Glutamatergic neuron (in vitro differentiated cells): ENCODE data around the gene SLIRP. TPM values are rescaled to one million over a fixed set of nuclear protein-coding genes. Genes with fewer than 3 reads are reported as not detected.

Experiments used
- DNase-seq: peaks from one replicate; pipeline ENCODE4 v3.0.0; 2022
- H3K27ac Mint-ChIP-seq: one replicate; pipeline ENCODE4 v1.8.0; 2020; ENCODE audit warnings: mild to moderate bottlenecking, mixed read lengths, inconsistent platforms; ENCODE audit not compliant: unreplicated experiment
- H3K27me3 Mint-ChIP-seq: one replicate; pipeline ENCODE4 v1.8.0; 2020; ENCODE audit warnings: mild to moderate bottlenecking, moderate library complexity, mixed read lengths, inconsistent platforms; ENCODE audit not compliant: unreplicated experiment
- H3K36me3 Mint-ChIP-seq: one replicate; pipeline ENCODE4 v1.8.0; 2020; ENCODE audit warnings: mild to moderate bottlenecking, mixed read lengths, inconsistent platforms; ENCODE audit not compliant: unreplicated experiment
- H3K4me1 Mint-ChIP-seq: one replicate; pipeline ENCODE4 v1.8.0; 2020; ENCODE audit warnings: mild to moderate bottlenecking, low read depth, mixed read lengths, inconsistent platforms; ENCODE audit not compliant: unreplicated experiment
- H3K4me3 Mint-ChIP-seq: one replicate; pipeline ENCODE4 v1.8.0; 2020; ENCODE audit warnings: mild to moderate bottlenecking, mixed read lengths, inconsistent platforms; ENCODE audit not compliant: unreplicated experiment
- H3K9me3 Mint-ChIP-seq: one replicate; pipeline ENCODE4 v1.8.0; 2020; ENCODE audit warnings: mild to moderate bottlenecking, moderate library complexity, mixed read lengths, inconsistent platforms; ENCODE audit not compliant: unreplicated experiment
- CTCF ChIP-seq: fragments of 200-600 bp; sonication (generic); IDR thresholded peaks from one replicate; pipeline ENCODE4 v1.5.0; 2021; ENCODE audit not compliant: partially characterized antibody, unreplicated experiment
- total RNA-seq: library from RNA; stranded (reverse); fragmentation: NEBNext Ultra II Directional; extraction: Animal tissue kit (Norgen Biotek cat#: 25700); gene quantifications from one replicate; pipeline ENCODE4 v1.2.1, GENCODE V29; 2021; ENCODE audit not compliant: unreplicated experiment

The SLIRP gene
- total RNA-seq, 1 donor from 2014 or later = 126 TPM

GRCh38 chr14:77714926-77715325, 7.0 kb downstream of the SLIRP start:
- no peaks in the 10 kb centered on the region for H3K27me3 Mint-ChIP-seq
- no peak for DNase-seq
- no peak overlapping the region for H3K27ac Mint-ChIP-seq
- H3K4me1 Mint-ChIP-seq = peaks cover 9% of the 10 kb centered on the region
- H3K36me3 Mint-ChIP-seq = peaks cover 5% of the 10 kb centered on the region
- no peaks in the 10 kb centered on the region for H3K9me3 Mint-ChIP-seq
- no peak for TF ChIP-seq CTCF
- H3K4me3 Mint-ChIP-seq = no peak overlapping the region

GRCh38 chr14:77717608-77718305, 9.9 kb downstream of the SLIRP start:
- no peak overlapping the region for H3K4me3 Mint-ChIP-seq
- no peak overlapping the region for H3K27ac Mint-ChIP-seq
- H3K4me1 Mint-ChIP-seq = no peaks in the 10 kb centered on the region
- H3K27me3 Mint-ChIP-seq = no peaks in the 10 kb centered on the region
- H3K36me3 Mint-ChIP-seq = peaks cover 5% of the 10 kb centered on the region
- no peak for TF ChIP-seq CTCF
- H3K9me3 Mint-ChIP-seq = no peaks in the 10 kb centered on the region
- no peak for DNase-seq

- no peak for DNase-seq
- Mint-ChIP-seq H3K27ac (no peak overlapping the region), H3K36me3 (peaks cover 4% of the 10 kb centered on the region), H3K4me1 (no peaks in the 10 kb centered on the region), H3K27me3 (no peaks in the 10 kb centered on the region), H3K4me3 (no peak overlapping the region), H3K9me3 (no peaks in the 10 kb centered on the region)
- TF ChIP-seq CTCF = no peak
Observed at GRCh38 chr14:77721437-77721836, 13.5 kb downstream of the SLIRP start.

- no peaks in the 10 kb centered on the region for H3K27me3 Mint-ChIP-seq
- H3K36me3 Mint-ChIP-seq = peaks cover 4% of the 10 kb centered on the region
Observed at GRCh38 chr14:77722301-77722700, 14.4 kb downstream of the SLIRP start.

More at GRCh38 chr14:77722301-77722700, 14.4 kb downstream of the SLIRP start:
- no peak for TF ChIP-seq CTCF
- no peak overlapping the region for H3K4me3 Mint-ChIP-seq
- H3K4me1 Mint-ChIP-seq = no peaks in the 10 kb centered on the region
- no peak for DNase-seq
- H3K27ac Mint-ChIP-seq = no peak overlapping the region
- no peaks in the 10 kb centered on the region for H3K9me3 Mint-ChIP-seq
